Activated naive CD8-positive, alpha-beta T cell treated with anti-CD3 and anti-CD28 coated beads, Interleukin-2, amount 10 ng/mL, durations not matched to agents 7 days and 5 days (primary cell): ENCODE measurements around the gene LBX2. TPM values are rescaled to one million over a fixed set of nuclear protein-coding genes. Genes with fewer than 3 reads are reported as not detected.
"Not testable (repeated sequence)": the region's sequence is repeated elsewhere in the genome, so short reads cannot be mapped to it uniquely, and the experiment has no call there.

ENCODE experiments used
- ATAC-seq: fragments of 150-1000 bp; cut with Tn5 transposase; one replicate; pipeline ENCODE4 v1.10.0; 2021; ENCODE audit warnings: low read depth, moderate library complexity
- POLR2A ChIA-PET: fragments of 350-600 bp; sonication (Branson Sonifier 250); formaldehyde crosslinking; loops from one replicate; lab custom pipeline; 2021; ENCODE audit warnings: antibody characterized with exemption; lab: Charles Lee
- DNase-seq: peaks from one replicate; pipeline ENCODE4 v3.0.0; 2021
- H3K27ac Mint-ChIP-seq: one replicate; pipeline ENCODE4 v1.8.0; 2022; ENCODE audit warnings: mild to moderate bottlenecking, mixed read lengths
- H3K27me3 Mint-ChIP-seq: one replicate; pipeline ENCODE4 v1.8.0; 2022; ENCODE audit warnings: mild to moderate bottlenecking, moderate library complexity, mixed read lengths
- H3K36me3 Mint-ChIP-seq: one replicate; pipeline ENCODE4 v1.8.0; 2021; ENCODE audit warnings: mild to moderate bottlenecking, mixed read lengths
- H3K4me1 Mint-ChIP-seq: one replicate; pipeline ENCODE4 v1.8.0; 2021; ENCODE audit warnings: mixed read lengths
- H3K4me3 Mint-ChIP-seq: one replicate; pipeline ENCODE4 v1.8.0; 2022; ENCODE audit warnings: mild to moderate bottlenecking, moderate library complexity, mixed read lengths
- H3K9me3 Mint-ChIP-seq: one replicate; pipeline ENCODE4 v1.8.0; 2021; ENCODE audit warnings: mixed read lengths
- total RNA-seq, 2 experiments: library from RNA; stranded (reverse); gene quantifications; one replicate each; pipeline ENCODE4 v1.2.3, GENCODE V29; 2021

LBX2 gene
- total RNA-seq, 2 experiments from 2014 or later, result 1.2 to 1.3 TPM

DNA sequence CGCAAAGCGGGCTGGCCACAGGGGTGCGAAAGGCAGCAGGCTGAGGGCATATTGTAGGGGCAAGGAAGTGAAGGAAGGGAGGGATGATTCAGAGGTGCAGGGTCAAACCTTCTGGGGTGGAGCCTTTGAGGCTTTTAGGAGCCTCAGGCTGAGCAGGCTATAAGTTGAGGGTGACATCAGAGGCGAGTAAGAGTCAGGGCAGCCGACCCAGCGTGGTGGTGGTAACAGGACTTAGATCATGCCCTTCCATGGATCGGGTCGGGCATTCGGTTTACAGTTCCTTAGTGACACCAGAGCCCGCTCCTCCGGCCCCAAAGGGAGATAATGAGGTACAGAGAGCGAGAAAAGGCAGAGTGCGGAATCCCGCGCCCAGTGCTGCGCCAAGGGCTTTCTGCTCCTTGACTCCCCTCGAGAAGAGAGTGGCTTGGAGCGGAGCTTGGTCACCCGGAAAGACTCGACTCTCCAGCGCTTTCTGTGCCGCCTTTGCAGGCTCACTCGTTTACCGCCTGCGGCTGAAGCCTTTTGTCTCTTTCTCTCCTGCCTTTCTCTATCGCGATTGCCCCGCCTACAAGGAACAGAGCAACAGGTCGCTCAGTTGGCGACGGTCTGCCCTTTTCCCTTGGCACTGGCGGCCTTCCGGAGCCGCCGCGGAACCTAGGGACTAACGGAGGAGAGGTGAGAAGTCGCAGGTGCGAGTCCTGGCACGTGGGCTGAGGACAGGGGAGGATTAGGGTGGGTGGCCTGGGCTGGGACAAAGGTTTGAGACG lies 720 bp downstream of the LBX2 start:
- Mint-ChIP-seq H3K9me3 (no peaks in the 10 kb centered on the region), H3K4me3 (peak overlapping the region; percentile 87), H3K36me3 (peaks cover 2% of the 10 kb centered on the region), H3K27me3 (peaks cover 54% of the 10 kb centered on the region), H3K27ac (peak overlapping the region; percentile 42), H3K4me1 (peaks cover 26% of the 10 kb centered on the region)
- DNase-seq, result peak; percentile 61
- POLR2A ChIA-PET, result interaction anchor here (1.2 to 3.2 kb wide), 5 partner anchors 8 to 31 kb away, joined by 4 to 12 read pairs (median 8); partner anchors contain the start of genes AUP1, CCDC142, HTRA2 and PCGF1
- peak; percentile 40 for ATAC-seq

DNA sequence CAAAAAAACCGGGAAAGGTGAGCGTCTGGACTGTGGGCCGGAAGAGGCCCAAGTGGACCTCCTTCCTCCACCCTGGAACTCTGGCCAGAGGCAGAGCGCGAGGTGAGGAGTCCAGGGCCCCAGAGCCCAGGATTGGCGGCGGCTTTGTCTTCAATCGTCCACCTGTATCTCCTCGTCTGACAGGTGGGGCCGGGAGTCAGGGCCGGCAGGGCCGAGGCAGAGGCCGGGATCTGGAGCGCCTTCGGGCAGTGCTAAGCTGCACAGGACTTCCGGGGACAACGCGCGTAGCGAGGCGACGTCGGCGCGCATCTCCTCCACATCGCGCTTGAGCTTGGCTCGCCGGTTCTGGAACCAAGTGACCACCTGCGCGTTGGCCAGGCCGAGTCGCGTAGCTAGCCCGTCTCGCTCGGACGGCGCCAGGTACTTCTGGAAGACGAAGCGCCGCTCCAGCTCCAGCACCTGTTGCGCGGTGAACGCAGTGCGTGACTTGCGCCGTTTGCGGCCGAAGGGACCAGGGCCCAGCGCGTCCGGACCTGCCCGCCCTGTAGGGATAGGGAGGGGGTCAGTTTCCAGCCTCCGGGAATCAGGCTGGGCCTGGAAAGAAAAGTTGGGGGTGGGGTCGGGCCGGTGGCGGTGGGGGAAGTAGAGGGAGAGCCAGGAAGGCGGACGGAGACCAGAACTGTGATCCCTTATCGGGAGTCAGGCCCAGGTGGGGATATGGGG lies 1.5 kb downstream of the LBX2 start:
- Mint-ChIP-seq H3K27ac (peak overlapping the region; percentile 42), H3K27me3 (peaks cover 54% of the 10 kb centered on the region), H3K36me3 (peaks cover 3% of the 10 kb centered on the region), H3K4me1 (peaks cover 24% of the 10 kb centered on the region), H3K4me3 (peak overlapping the region; percentile 87), H3K9me3 (no peaks in the 10 kb centered on the region)
- ATAC-seq, result peak; percentile 41
- peak; percentile 64 for DNase-seq
- POLR2A ChIA-PET, result interaction anchor here (1.2 to 3.2 kb wide), 4 partner anchors 9 to 32 kb away, joined by 4 to 12 read pairs (median 8); partner anchors contain the start of genes AUP1, CCDC142, HTRA2 and PCGF1

DNA sequence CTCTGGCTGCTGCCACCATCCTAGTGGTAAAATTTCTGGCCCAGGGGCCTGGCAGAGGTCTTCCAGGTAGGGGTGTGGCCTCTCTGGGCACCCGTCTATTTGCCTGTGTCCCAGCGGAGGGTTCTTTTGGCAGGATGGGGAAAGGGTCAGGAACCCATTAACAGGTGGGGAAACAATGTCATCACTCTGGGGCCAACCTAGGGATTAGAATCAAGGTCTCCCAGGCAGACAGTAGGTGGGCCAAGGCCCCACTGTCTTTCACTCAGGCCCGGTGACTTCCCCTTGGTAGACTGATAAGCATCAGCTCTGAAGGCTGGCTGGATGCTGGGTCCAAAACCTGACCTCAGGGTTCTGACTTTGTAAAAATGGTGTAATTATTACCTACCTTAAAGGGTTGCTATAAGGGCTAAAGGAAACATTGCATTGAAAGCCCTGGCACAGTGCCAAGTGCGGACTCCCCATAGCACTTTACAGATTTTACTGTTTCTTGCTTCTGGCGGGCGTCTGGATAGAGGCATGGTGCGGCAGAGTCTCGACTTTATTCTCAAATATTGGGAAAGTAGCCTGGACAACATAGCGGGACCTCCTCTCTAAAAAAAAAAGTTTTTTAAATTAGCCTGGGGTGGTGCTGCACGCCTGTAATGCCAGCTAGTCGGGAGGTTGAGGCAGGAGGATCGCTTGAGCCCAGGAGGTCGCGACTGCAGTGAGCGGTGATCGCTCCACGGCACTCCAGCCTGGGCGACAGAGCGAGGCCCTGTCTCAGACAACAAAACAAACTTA lies 2.2 kb downstream of the LBX2 start:
- no peak for DNase-seq

DNA sequence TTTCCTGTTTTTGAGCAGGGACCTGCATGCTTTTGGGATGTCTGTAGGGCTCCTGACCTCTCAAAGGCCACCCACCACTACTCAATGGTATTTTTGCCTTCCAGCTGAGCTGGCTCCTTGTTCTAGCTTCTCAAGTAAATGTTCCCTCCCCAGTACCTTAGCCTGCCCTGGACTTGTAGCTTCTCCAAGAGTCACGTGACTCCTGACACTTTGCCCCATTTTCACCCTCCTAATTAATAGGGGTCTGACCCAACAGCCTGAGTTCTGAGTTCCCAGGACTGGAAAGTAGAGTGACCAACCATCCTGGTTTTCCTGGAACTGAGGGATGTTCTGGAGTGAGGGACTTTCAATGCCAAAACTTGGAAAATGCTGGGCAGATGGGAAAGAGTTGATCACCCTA lies 4.0 kb downstream of the LBX2 start:
- DNase-seq (no peak), ATAC-seq (no peak)
- Mint-ChIP-seq H3K27ac (no peak overlapping the region), H3K4me3 (no peak overlapping the region), H3K27me3 (peaks cover 32% of the 10 kb centered on the region), H3K4me1 (peaks cover 19% of the 10 kb centered on the region), H3K9me3 (no peaks in the 10 kb centered on the region), H3K36me3 (peaks cover 6% of the 10 kb centered on the region)
- POLR2A ChIA-PET, result interaction anchor here (1.5 kb wide), 1 partner anchor 12 kb away, joined by 3 read pairs; the partner anchor contains the start of genes CCDC142 and TTC31

More for the DNA sequence above, 2.2 kb downstream of the LBX2 start:
- no peaks in the 10 kb centered on the region for H3K9me3 Mint-ChIP-seq
- H3K27ac Mint-ChIP-seq, result no peak overlapping the region
- POLR2A ChIA-PET, result interaction anchor here (1.2 to 3.2 kb wide), 4 partner anchors 10 to 33 kb away, joined by 4 to 12 read pairs (median 8); partner anchors contain the start of genes AUP1, CCDC142, HTRA2 and PCGF1
- peaks cover 23% of the 10 kb centered on the region for H3K4me1 Mint-ChIP-seq
- peaks cover 47% of the 10 kb centered on the region for H3K27me3 Mint-ChIP-seq
- peaks cover 6% of the 10 kb centered on the region for H3K36me3 Mint-ChIP-seq
- no peak for ATAC-seq
- H3K4me3 Mint-ChIP-seq, result peak overlapping the region; percentile 87

DNA sequence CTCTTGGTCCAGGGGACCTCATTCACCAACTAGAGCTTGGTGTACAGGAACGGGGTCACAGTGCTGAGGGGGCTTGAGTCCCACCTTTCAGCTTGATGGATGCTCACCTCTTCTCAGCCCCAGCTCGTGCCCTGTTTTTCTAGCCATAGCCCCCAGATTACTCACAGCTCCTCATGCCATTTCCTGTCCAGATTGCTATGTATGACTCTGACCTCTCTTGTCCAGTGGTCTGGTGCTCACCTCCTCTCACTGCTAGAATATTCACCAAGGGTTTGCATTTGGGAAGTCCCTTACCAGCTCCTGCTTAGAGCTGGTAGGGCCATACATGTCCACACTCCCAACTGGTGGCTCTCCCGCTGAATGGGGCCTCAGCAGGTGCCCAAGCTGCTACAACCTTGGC lies 5.9 kb downstream of the LBX2 start:
- DNase-seq, result no peak
- Mint-ChIP-seq H3K4me3 (no peak overlapping the region), H3K27ac (no peak overlapping the region), H3K36me3 (peaks cover 10% of the 10 kb centered on the region), H3K4me1 (peaks cover 10% of the 10 kb centered on the region), H3K9me3 (no peaks in the 10 kb centered on the region), H3K27me3 (peaks cover 15% of the 10 kb centered on the region)
- POLR2A ChIA-PET, result interaction anchor here (1.0 to 1.1 kb wide), 2 partner anchors 28 to 72 kb away, joined by 3 read pairs; partner anchors contain the start of genes C2orf81, MOGS and WDR54
- ATAC-seq, result no peak

DNA sequence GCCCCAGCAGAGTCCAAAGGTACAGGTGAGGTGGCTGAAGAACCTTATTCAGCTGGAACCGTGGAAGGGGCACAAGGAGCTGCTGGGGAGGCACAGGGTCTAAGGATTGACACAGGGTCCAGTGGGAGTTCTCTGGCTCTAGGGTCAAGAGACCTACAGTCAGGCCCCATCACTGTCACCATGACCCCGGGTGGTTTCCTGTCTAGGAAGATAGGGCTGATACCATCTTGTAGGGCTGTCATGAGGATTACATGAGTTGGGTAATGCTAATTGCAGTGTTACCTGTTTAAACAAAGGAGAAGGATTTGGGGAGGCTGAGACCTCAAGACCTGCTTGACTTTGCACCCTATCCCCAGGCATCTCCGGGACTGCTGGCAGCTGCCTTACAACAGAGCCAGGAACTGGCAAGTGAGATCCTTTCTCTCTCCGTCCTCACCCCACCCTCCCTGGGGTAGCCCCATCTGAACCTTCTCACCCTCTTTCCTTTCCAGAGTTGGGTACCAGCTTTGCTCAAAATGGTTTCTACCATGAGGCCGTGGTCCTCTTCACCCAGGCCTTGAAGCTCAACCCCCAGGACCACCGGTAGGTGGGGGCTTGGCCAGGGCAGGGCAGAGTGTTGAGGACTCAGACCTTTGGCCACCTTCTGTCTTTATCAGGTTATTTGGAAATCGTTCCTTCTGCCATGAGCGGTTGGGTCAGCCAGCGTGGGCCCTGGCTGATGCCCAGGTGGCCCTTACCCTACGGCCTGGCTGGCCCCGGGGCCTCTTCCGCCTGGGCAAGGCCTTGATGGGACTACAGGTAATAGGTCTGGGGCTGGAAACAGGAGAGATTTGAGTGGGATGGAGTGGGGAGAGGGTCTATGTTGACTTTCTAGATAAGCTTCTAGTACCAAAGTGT lies 7.5 kb downstream of the LBX2 start:
- Mint-ChIP-seq H3K9me3 (no peaks in the 10 kb centered on the region), H3K4me1 (peaks cover 1% of the 10 kb centered on the region), H3K36me3 (peaks cover 10% of the 10 kb centered on the region), H3K27me3 (no peaks in the 10 kb centered on the region), H3K4me3 (no peak overlapping the region), H3K27ac (no peak overlapping the region)
- POLR2A ChIA-PET, result interaction anchor here (1.1 to 1.2 kb wide), 2 partner anchors 9 to 71 kb away, joined by 3 to 4 read pairs; partner anchors contain the start of genes C2orf81, CCDC142, TTC31 and WDR54
- DNase-seq (no peak), ATAC-seq (no peak)

DNA sequence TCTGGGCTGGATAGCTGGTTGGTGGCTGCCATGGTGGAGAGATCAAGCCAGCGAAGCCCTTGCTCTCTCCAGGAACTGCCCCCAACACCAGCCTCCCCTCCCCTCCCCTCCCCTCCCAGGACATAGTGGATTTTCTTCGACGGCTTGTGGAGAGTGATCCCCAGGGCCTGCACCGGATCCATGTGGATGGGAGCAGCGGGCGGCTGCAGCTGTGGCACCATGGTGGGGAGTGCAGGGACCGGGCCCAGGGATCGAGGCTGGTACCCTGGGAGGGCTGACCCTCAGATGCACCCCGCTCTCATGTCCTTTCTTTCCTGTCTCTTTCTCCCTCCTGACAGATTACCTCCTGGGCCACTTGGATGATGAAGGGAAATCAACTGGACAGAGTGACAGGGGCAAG lies 9.5 kb downstream of the LBX2 start:
- ATAC-seq, result no peak
- H3K27me3 Mint-ChIP-seq, result no peaks in the 10 kb centered on the region
- no peak for DNase-seq

DNA sequence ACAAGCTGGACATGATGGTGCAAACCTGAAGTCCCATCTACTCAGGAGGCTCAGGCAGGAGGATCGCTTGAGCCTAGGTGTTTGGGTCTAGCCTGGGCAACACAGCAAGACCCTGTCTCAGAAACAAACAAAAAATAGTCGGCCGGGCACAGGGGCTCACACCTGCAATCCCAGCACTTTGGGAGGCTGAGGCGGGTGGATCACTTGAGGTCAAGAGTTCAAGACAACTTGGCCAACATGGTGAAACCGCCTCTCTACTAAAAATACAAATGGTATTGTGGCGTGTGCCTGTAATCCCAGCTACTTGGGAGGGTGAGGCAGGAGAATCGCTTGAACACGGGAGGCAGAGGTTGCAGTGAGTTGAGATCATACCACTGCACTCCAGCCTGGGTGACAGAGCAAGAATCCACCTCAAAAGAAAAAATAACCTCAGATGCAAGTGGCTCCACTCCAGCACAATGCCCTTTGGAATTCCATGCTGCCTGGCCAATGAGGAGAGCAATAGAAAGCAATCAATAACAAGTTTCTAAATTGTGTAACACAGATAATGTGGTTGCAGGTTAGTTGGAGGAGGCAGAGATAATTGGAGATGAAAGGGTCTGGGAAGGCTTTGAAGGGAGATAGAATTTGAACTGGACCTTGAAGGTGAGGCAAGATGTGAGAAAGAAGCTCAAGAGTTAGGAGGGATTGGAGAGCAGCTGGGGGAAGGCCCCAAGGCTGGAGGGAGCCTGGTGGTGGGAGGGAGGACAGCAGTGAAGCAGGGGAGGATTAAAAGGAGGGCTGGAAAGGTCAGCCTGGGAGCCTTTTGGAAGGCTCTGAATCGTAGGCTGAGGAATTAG lies 10.5 kb downstream of the LBX2 start:
- H3K4me1 Mint-ChIP-seq, result peaks cover 11% of the 10 kb centered on the region
- POLR2A ChIA-PET, result interaction anchor here (0.9 kb wide), 1 partner anchor 15 kb away, joined by 3 read pairs; no protein-coding TSS in a partner anchor
- no peak for ATAC-seq
- no peaks in the 10 kb centered on the region for H3K9me3 Mint-ChIP-seq
- H3K27me3 Mint-ChIP-seq, result no peaks in the 10 kb centered on the region
- H3K27ac Mint-ChIP-seq, result no peak overlapping the region
- H3K4me3 Mint-ChIP-seq, result no peak overlapping the region
- H3K36me3 Mint-ChIP-seq, result peaks cover 13% of the 10 kb centered on the region
- no peak for DNase-seq

More for the DNA sequence above, 9.5 kb downstream of the LBX2 start:
- Mint-ChIP-seq H3K9me3 (no peaks in the 10 kb centered on the region), H3K36me3 (peaks cover 13% of the 10 kb centered on the region), H3K4me1 (peaks cover 7% of the 10 kb centered on the region), H3K27ac (no peak overlapping the region), H3K4me3 (no peak overlapping the region)
- POLR2A ChIA-PET, result interaction anchor here (0.7 to 0.9 kb wide), 2 partner anchors 9 to 14 kb away, joined by 3 read pairs; no protein-coding TSS in a partner anchor

DNA sequence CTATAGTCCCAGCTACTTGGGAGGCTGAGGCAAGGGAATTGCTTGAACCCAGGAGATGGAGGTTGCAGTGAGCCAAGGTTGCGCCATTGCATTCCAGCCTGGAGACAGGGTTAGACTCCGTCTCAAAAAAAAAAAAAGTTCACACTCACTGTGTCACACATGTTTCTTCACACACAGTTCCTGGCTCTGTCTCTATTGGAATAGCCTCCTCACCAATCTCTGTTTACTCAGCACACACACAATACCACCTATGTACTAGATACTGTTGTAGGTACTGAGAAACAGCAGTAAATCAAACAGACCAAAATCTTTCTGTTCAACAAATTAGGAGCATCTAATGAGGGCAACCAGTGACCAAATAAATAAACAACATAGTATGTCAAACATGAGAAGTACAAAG lies 13.3 kb downstream of the LBX2 start:
- Mint-ChIP-seq H3K4me3 (no peak overlapping the region), H3K27ac (no peak overlapping the region), H3K4me1 (peaks cover 16% of the 10 kb centered on the region), H3K36me3 (peaks cover 10% of the 10 kb centered on the region), H3K27me3 (no peaks in the 10 kb centered on the region), H3K9me3 (no peaks in the 10 kb centered on the region)
- no peak for DNase-seq
- POLR2A ChIA-PET, result no interaction called here
- ATAC-seq, result no peak

DNA sequence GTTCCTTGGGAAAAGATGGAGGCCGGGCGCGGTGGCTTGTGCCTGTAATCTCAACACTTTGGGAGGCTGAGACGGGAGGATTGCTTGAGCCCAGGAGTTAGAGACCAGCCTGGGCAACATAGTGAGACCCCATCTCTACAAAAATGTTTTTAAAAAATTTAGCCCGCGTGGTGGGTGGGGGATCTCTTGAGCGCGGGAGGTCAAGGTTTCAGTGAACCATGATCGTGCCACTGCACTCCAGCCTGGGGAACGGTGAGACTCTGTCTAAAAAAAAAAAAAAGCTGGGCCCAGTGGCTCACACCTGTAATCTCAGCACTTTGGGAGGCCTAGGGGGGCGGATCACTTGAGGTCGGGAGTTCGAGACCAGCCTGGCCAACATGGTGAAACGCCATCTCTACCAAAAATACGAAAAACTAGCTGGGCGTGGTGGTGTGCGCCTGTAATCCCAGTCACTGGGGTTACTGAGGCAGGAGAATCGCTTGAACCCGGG lies 15.7 kb downstream of the LBX2 start:
- POLR2A ChIA-PET, result interaction anchor here (1.0 to 4.2 kb wide), 8 partner anchors 11 to 103 kb away, joined by 3 to 61 read pairs (median 23); partner anchors contain the start of genes AUP1, HTRA2, INO80B and LBX2
- not testable (repeated sequence) for DNase-seq, H3K27me3 Mint-ChIP-seq, ATAC-seq, H3K9me3 Mint-ChIP-seq
- Mint-ChIP-seq H3K4me1 (peaks cover 30% of the 10 kb centered on the region), H3K4me3 (peak overlapping the region; percentile 99), H3K36me3 (peaks cover 12% of the 10 kb centered on the region), H3K27ac (peak overlapping the region; percentile 99)
